ENCODE measurements around the gene CYP2E1.

- no peak for TF ChIP-seq CTCF (conservative IDR thresholded peaks at IDR 0.05 in 1 of 2, IDR thresholded peaks at IDR 0.05 in 1 of 2; ENCODE audit: low read depth in 1 of 2, low read length in 2 of 2)
- TF ChIP-seq EZH2 (IDR thresholded peaks at IDR 0.05; ENCODE audit: low read length, missing control alignments) = no peak
These were observed 15.8 kb upstream of the CYP2E1 start for GRCh38 chr10:133511408-133511807.

Data from fibroblast of lung (primary cell).